Natural killer cell (primary cell): ENCODE data around the gene OR3A2. TPM values are rescaled to one million over a fixed set of nuclear protein-coding genes. Genes with fewer than 3 reads are reported as not detected.

Experiments used
- ATAC-seq, 3 donors: fragments of 150-1000 bp in 2 of 3; fragments of 200-7000 bp in 1 of 3; cut with Tn5 transposase; 1 replicate in 1 of 3; 2 replicates in 2 of 3; pipeline ENCODE4 v1.10.0; 2021; ENCODE audit warnings: mild to moderate bottlenecking in 2 of 3, moderate library complexity in 2 of 3
- DNase-seq, 2 donors: peaks; one replicate each; pipeline versions ENCODE4 v3.0.0 to v3.0.0-alpha.2; 2013 to 2021; ENCODE audit warnings: mixed read lengths in 1 of 2
- H3K27ac ChIP-seq: one replicate; pipeline ENCODE4 v1.5.1; 2013; ENCODE audit warnings: mild to moderate bottlenecking, low read length
- H3K27me3 ChIP-seq: one replicate; pipeline ENCODE4 v1.6.1; 2013; ENCODE audit warnings: low read length; ENCODE audit not compliant: control insufficient read depth, insufficient read depth
- H3K36me3 ChIP-seq: one replicate; pipeline ENCODE4 v1.6.1; 2013; ENCODE audit warnings: low read length; ENCODE audit not compliant: control insufficient read depth, insufficient read depth
- H3K4me1 ChIP-seq: one replicate; pipeline ENCODE4 v1.6.1; 2013; ENCODE audit warnings: low read length; ENCODE audit not compliant: control insufficient read depth, insufficient read depth
- H3K4me3 ChIP-seq: one replicate; pipeline ENCODE4 v1.5.1; 2013; ENCODE audit warnings: low read length
- H3K9me3 ChIP-seq: one replicate; pipeline ENCODE4 v1.6.1; 2013; ENCODE audit warnings: low read length; ENCODE audit not compliant: control insufficient read depth, insufficient read depth
- H3K27ac Mint-ChIP-seq, 2 donors: one replicate each; pipeline ENCODE4 v1.8.0; 2022; ENCODE audit warnings: mild to moderate bottlenecking in 2 of 2, mixed read lengths in 2 of 2, moderate library complexity in 1 of 2
- H3K27me3 Mint-ChIP-seq, 2 donors: one replicate each; pipeline ENCODE4 v1.8.0; 2022; ENCODE audit warnings: low read depth in 2 of 2, mixed read lengths in 2 of 2
- H3K36me3 Mint-ChIP-seq: one replicate; pipeline ENCODE4 v1.8.0; 2022; ENCODE audit warnings: mixed read lengths
- H3K4me1 Mint-ChIP-seq, 2 donors: one replicate each; pipeline ENCODE4 v1.8.0; 2022; ENCODE audit warnings: mixed read lengths in 2 of 2
- H3K4me3 Mint-ChIP-seq: one replicate; pipeline ENCODE4 v1.8.0; 2022; ENCODE audit warnings: mild to moderate bottlenecking, moderate library complexity, mixed read lengths
- H3K9me3 Mint-ChIP-seq, 2 donors: one replicate each; pipeline ENCODE4 v1.8.0; 2022; ENCODE audit warnings: mixed read lengths in 2 of 2
- WGBS: methylation state at CpG from one replicate; pipeline ENCODE4 v1.1.7; 2013; ENCODE audit warnings: missing lambda C conversion rate; ENCODE audit not compliant: insufficient coverage; 5-methylcytosine and 5-hydroxymethylcytosine counted together
- intact Hi-C: fragments of 100-400 bp; cut with micrococcal nuclease; formaldehyde crosslinking; loops from one replicate; pipeline ENCODE4 v1.14.2; 2022
- total RNA-seq, 4 donors: library from RNA; stranded (reverse); fragments of 120-200 nt in 1 of 4; gene quantifications; one replicate each; pipeline versions ENCODE4 v1.2.3 to v1.2.4, GENCODE V29; 2013 to 2022
- TF ChIP-seq, protein P1 (sequence below): fragments of 200-600 bp; IDR thresholded peaks from one replicate; pipeline ENCODE4 v1.8.0; 2022; ENCODE audit warnings: antibody characterized with exemption

Gene OR3A2
- total RNA-seq, 3 donors from 2014 or later (not counting 1 experiment from before 2014, with no cell fraction given) = 0.80 to 1.2 TPM; not detected in 1

DNA sequence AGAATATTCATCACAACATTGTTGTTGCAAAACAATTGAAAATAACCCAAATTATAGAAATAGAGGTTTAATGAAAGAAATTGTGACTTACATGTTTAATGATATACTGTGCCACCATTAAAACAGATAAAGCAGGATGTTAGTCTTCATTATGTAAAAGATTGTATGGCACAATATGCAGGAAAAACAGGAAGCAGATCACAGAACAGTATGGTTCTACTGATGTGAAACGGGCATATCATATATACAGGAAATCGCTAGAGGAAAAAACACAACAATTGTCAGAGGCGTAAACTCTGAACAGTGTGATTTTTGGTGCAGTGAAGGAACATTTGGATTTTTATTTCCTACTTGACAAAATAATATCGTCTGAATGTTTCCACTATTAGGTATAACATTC is 110.0 kb downstream of the OR3A2 start:
- H3K4me3 Mint-ChIP-seq = no peak overlapping the region
- Histone ChIP-seq H3K4me3 (no peak overlapping the region), H3K27me3 (no peaks in the 10 kb centered on the region), H3K36me3 (no peaks in the 10 kb centered on the region), H3K9me3 (peaks cover 3% of the 10 kb centered on the region), H3K27ac (no peak overlapping the region), H3K4me1 (no peaks in the 10 kb centered on the region)
- H3K27ac Mint-ChIP-seq = no peak overlapping the region
- H3K36me3 Mint-ChIP-seq = peaks cover 6% of the 10 kb centered on the region
- peaks cover 3 to 6% of the 10 kb centered on the region in 2 donors for H3K9me3 Mint-ChIP-seq
- ATAC-seq (no peak), DNase-seq (no peak)
- H3K27me3 Mint-ChIP-seq = peaks cover 6 to 10% of the 10 kb centered on the region in 2 donors
- 28% methylated on average over 3 of the region's 4 CpGs for WGBS
- intact Hi-C loops = no loop called here
- H3K4me1 Mint-ChIP-seq = no peaks in the 10 kb centered on the region
- TF ChIP-seq, protein P1, sequence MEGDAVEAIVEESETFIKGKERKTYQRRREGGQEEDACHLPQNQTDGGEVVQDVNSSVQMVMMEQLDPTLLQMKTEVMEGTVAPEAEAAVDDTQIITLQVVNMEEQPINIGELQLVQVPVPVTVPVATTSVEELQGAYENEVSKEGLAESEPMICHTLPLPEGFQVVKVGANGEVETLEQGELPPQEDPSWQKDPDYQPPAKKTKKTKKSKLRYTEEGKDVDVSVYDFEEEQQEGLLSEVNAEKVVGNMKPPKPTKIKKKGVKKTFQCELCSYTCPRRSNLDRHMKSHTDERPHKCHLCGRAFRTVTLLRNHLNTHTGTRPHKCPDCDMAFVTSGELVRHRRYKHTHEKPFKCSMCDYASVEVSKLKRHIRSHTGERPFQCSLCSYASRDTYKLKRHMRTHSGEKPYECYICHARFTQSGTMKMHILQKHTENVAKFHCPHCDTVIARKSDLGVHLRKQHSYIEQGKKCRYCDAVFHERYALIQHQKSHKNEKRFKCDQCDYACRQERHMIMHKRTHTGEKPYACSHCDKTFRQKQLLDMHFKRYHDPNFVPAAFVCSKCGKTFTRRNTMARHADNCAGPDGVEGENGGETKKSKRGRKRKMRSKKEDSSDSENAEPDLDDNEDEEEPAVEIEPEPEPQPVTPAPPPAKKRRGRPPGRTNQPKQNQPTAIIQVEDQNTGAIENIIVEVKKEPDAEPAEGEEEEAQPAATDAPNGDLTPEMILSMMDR = no peak

- H3K36me3 Mint-ChIP-seq = peaks cover 6% of the 10 kb centered on the region
- no peak overlapping the region for H3K4me3 Mint-ChIP-seq
- 89% methylated on average over 5 of the region's 5 CpGs for WGBS
- H3K4me3 ChIP-seq = no peak overlapping the region
- DNase-seq (no peak), ATAC-seq (peak; percentile 15 to 70 (median 61))
- H3K27me3 Mint-ChIP-seq = peaks cover 8 to 9% of the 10 kb centered on the region in 2 donors
- no peaks in the 10 kb centered on the region for H3K36me3 ChIP-seq
- H3K27ac ChIP-seq = no peak overlapping the region
- peaks cover 3 to 6% of the 10 kb centered on the region in 2 donors for H3K9me3 Mint-ChIP-seq
- H3K27ac Mint-ChIP-seq = no peak overlapping the region
- intact Hi-C loops = no loop called here
- no peaks in the 10 kb centered on the region for H3K27me3 ChIP-seq
- H3K4me1 ChIP-seq = no peaks in the 10 kb centered on the region
- H3K9me3 ChIP-seq = peaks cover 3% of the 10 kb centered on the region
- TF ChIP-seq, protein P1 = no peak
- H3K4me1 Mint-ChIP-seq = peaks cover 0 to under 1% of the 10 kb centered on the region in 2 donors
Measured at GRCh38 chr17:3271072-3271848, 114.8 kb downstream of the OR3A2 start.

- peak; percentile 55 to 99 (median 76) for ATAC-seq
- no peaks in the 10 kb centered on the region for H3K9me3 Mint-ChIP-seq
- H3K27me3 Mint-ChIP-seq = peaks cover 0 to 17% of the 10 kb centered on the region in 2 donors
- H3K27me3 ChIP-seq = no peaks in the 10 kb centered on the region
- 67% methylated on average over 13 of the region's 13 CpGs for WGBS
- H3K4me3 ChIP-seq = no peak overlapping the region
- intact Hi-C loops = no loop called here
- H3K36me3 Mint-ChIP-seq = no peaks in the 10 kb centered on the region
- H3K4me1 Mint-ChIP-seq = peaks cover 5 to 14% of the 10 kb centered on the region in 2 donors
- no peak overlapping the region for H3K27ac ChIP-seq
- no peak for DNase-seq
- TF ChIP-seq, protein P1 = no peak
- H3K4me1 ChIP-seq = no peaks in the 10 kb centered on the region
- no peaks in the 10 kb centered on the region for H3K9me3 ChIP-seq
- H3K27ac Mint-ChIP-seq = peak overlapping the region in 1 of 2 donors; percentile 42
- no peaks in the 10 kb centered on the region for H3K36me3 ChIP-seq
- peak overlapping the region; percentile 61 for H3K4me3 Mint-ChIP-seq
Measured at GRCh38 chr17:3260600-3260999, 125.5 kb downstream of the OR3A2 start.
